NCI-H1694 (cell line): ENCODE results near the gene MARCHF10.
A peak's percentile ranks its signal among the peaks of the same experiment; 100 is the strongest.

ENCODE experiments used
- DNase-seq: peaks from one replicate; lab custom pipeline; 2025; lab: John Stamatoyannopoulos, UW

Gene MARCHF10

GRCh38 chr17:62717889-62718288 is 90.2 kb downstream of the MARCHF10 start:
- DNase-seq: no peak

GRCh38 chr17:62717589-62717855 is 90.6 kb downstream of the MARCHF10 start:
- no peak for DNase-seq

- no peak for DNase-seq
These were observed 91.1 kb downstream of the MARCHF10 start for GRCh38 chr17:62716834-62717588.

DNA sequence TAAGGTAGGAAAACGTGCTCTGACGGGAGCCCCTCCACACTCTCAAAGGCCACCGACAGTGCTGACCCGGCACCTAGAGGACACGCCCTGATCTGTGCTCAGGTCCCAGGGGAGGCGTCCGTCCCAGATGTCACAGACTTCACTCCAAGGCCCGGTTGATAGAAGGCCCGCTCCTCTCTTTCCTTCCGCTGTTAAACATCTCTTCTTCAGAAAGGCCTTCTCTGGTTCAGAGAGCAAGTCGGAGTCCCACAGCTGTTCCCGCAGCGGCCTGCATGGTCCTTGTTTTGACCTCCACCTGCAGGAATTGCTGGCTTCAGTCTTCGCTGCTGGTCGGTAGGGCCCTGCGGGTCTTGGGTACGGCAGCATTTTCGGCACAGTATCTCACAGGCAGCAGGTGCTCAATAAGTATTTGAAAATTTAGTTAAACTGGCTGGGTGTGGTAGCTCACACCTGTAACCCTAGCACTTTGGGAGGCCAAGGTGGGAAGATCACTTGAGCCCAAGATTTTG is 92.2 kb downstream of the MARCHF10 start:
- no peak for DNase-seq

- no peak for DNase-seq
These were observed 93.9 kb downstream of the MARCHF10 start for GRCh38 chr17:62714016-62714777.

- DNase-seq: no peak
These were observed 94.8 kb downstream of the MARCHF10 start for GRCh38 chr17:62713086-62713881.

DNA sequence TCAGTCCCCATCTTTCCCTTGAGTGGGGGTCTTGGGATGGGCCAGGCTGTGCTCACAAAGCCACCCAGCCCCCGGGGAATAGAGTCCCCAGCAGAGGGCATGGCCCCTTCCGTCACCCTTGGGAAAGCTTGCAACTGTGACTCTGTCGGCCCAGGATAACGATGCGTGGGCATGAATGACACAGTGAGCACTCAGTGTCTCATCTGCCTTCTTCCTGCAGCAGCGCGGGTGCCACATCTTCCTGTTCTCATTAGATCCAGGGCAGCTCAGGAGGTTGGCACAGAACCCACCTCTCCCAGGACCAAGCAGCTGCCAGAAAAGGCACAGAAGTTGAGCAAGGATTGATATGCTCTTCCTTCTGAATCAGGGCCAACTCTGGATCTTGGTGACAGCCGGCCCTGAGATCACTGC is 95.9 kb downstream of the MARCHF10 start:
- no peak for DNase-seq

DNA sequence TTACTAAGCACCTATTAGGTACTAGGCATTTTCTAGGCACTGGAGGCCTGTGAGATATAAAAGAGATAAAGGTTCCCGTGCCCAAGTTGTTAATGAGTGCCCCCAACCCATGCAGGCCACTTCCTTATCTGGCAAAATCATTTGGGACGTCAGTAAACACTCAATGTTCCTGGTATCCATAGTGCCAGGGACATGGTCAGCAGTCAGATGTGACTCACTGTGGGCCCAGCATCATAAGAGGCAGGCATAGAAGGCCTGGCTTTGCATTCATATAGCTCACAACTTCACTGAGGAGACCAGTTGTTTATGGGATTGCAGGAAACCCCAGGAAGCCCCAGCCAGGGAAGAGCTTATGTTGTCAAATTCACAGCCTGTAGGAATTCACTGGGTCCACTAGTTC is 99.5 kb downstream of the MARCHF10 start:
- no peak for DNase-seq

- DNase-seq: no peak
These were observed 100.7 kb downstream of the MARCHF10 start for GRCh38 chr17:62707425-62707739.

DNA sequence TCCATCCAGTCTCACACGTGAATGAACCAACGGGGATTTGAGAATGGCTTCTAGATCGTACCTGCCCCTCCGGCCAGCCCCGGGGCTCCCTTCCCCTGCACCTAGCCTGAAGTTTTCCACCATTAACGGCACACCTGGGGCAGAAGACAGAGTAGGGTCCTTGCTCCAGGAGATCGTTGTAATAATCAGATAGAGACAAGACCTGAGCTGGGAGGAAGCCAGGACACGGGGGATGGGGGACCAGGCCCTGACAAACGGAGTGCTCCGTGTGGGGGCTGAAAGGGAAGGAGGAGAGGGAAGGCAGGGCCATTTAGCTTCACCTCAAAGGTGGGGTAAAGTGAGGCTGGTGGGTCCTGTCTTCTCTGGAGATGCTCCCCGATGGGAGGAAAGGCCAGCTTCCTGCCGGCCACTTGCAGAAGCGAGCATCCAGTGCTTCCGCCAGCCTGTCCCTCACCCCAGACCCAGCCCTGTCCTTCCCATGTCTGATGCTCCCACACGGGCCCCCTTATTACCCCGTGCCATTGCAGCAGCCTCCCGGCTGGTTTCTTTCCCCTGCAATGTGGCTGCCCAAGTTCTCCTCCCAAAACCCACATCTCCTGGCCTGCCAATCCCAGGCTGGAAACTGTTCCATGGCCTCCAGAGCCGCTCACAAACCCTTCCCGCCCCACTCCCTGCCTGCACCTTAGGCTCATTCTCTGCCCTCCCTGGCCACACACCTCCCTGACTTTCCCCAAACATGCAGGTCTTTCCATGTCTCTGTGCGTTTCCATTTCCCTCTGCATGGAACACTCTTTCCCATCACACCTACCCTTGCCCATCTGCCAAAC is 101.3 kb downstream of the MARCHF10 start:
- no peak for DNase-seq

DNA sequence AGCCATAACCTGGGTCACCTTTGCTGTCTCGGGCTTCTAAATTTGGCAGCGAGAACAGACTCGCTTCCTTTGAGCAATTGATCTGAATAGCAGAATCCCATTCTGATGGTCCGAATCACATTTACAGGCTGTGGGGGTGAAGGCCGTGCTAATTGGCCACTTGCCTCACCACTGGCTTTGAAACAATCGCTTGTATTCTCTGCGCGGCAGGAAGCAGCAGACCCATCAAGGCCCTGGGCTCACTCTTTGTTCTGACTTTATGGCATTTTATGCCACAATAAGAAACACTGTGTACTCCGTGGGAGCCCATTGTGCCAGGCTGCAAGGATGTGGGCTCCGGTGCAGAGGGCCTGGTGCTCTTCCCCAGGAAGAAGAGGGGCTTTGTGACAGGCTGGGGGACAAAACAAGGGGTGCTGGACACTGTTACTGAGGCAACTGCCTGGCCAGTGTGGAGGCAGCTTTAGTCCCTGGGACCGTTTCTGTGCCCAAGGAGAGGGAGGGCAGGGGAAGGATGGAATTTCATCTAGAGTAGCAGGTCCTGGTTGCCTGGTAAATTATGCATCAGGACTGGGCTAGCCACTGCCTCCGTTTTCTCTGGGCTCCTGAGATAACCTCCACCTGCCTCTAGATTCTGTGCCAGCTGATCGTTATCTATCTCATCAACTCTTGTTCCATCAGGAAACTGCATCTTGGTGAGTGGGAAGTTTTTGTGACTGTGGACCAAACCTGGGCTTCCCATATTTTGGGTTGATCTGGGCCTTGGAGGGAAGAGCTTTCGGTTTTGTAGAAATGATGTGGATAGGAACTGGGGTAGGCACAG is 102.1 kb downstream of the MARCHF10 start:
- DNase-seq: no peak

DNA sequence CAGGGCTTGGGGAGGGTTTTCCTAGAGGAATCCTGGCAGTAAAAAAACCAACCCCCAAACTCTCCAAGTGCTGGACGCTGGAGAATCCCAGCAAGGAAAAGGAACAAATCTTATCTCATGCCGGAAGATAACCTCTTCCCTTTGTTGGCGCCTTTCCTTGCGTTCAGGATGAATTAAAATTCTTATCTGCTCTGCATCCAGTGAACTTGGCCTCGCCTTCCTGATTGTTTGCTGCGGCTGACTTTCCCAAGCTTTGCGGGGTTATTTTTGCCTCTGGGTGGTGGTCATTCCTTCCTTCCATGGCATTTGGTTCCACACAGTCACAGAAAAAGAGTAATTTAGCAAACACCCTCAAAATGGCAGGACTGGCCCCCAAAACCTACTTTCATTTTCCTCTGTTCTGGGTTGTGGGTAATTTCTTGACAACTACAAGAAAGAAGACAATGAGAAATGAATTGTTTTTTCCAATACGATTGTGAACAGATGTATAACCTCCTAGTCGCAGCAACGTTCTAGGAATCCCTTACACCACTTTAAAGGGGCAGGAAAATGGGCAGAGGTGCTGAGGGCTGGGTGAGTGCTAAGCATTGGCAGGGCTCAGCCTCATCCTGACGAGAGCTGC is 102.8 kb downstream of the MARCHF10 start:
- no peak for DNase-seq

- no peak for DNase-seq
These were observed 103.6 kb downstream of the MARCHF10 start for GRCh38 chr17:62704381-62704971.

DNA sequence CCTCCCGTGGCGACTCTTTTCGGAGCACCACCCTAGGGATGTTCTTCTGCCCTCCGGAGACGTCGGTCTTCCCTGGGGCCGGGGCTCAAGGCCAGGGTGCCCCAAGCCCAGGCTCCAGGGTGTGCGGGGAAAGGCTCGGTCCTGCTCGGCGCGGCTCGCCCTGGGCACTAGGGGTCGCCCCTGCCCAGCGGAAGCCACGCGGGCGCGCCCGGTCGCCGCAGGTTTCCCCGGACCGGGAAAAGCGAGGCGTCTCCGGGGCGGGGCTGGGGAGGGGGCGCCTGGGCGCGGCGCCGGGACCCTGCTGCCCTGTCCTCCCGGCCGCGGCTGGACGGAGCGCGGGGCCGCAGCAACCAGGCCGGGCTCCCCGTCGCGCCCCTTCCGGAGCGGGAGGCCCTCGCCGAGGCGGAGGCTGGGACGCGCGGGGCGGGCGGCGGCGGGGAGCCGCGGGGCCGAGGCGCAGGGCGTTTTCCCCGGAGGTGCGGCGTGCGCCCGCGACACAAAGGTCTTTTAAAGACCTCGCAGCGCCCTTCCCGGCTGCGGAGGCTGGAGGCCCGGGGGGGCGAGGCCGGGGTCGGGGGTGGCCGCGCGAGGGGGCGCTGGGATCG is 104.2 kb downstream of the MARCHF10 start:
- DNase-seq: no peak

GRCh38 chr17:62703261-62703775 is 104.8 kb downstream of the MARCHF10 start:
- no peak for DNase-seq

GRCh38 chr17:62702746-62703260 is 105.3 kb downstream of the MARCHF10 start:
- DNase-seq: no peak

DNA sequence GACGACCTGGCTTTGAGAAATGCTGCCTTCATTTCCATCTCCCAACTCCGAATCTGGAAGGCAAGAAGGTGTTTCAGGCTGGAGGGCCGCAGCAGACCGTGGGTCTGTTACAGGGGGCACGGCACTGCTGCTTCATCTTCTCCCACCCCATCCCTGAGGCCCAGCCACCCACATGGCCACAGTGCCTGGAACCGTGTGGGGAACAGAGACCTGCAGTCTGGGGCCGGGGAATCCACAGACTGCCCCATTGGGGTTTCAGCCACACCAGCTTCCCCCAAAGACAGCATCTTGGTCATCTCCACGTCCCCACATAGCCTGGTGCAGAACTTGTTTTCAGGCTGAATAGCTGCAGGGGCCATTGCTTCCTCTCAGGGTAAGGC is 106.4 kb downstream of the MARCHF10 start:
- DNase-seq: no peak

- DNase-seq: no peak
These were observed 107.0 kb downstream of the MARCHF10 start for GRCh38 chr17:62700964-62701705.

DNA sequence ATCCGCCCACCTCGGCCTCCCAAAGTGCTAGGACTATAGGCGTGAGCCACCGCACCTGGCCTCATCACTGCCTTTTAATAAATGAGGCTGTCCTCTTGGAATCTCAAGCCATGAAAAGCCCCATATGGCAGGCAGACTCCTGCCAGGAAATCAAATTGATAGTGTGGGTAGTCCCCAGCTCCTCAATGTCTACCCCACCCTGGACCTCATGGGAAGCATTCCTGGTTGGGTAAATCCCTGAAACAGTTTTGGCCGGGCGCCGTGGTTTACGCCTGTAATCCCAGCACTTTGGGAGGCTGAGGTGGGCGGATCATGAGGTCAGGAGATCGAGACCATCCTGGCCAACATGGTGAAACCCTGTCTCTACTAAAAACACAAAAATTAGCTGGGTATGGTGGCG is 109.7 kb downstream of the MARCHF10 start:
- DNase-seq: peak; percentile 75
